NCI-H82 treated with DMSO at 0.1 percent for 48 hours (cell line): ENCODE results near the gene GJD3.

Experiments used
- DNase-seq: peaks from one replicate; lab custom pipeline; 2025; ENCODE audit not compliant: unreplicated experiment; lab: John Stamatoyannopoulos, UW

Gene GJD3

DNA sequence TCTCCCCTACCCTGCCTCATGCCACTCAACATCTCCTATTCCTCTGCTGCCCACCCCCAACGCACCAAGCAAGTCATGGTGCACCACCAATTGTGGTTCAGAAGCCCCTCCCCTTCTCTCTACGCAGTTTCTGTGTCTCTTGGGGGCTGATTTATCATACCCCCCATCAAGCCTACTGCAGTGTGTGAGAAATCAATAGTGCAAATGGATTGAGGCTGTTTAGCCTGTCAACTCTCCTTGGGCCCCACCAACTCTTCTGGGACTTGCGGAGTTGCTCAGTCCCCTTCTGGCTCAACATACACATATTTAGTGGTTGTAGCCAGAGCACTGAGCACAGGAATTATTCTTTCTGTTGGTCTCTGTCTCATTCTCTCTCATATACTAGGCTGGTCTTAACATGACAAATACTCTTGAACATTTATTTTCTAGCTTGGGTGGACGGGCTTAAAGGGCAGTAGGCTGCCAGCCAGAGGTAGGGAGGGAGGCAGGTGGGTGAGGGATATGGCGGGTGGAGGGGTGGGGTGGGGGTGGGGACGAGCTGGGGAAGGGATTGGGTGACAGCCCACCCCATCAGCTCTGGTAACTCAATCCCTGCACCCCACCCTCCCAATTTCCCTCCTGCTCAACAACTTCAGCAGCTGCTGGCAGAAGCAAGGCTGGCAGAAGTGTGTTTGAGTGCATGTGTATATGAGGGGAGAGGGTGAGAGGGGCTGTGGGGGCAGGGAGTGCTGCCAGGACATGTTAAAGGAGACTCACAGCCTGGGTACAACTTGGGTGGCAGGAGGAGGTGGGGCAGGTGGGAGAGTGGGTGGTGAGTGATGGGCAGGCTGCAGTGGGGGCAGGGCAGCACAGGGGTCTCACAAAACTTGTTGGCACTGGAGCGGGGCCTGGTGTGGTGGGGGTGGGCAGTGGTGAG, 50.6 kb downstream of the GJD3 start:
- DNase-seq = no peak
